Activated CD4-positive, alpha-beta T cell treated with anti-CD3 and anti-CD28 coated beads for 36 hours (primary cell): ENCODE data around the gene FIBIN. TPM values are rescaled to one million over a fixed set of nuclear protein-coding genes. Genes with fewer than 3 reads are reported as not detected.

ENCODE experiments used
- ATAC-seq: fragments of 200-7000 bp; cut with Tn5 transposase; one replicate; pipeline ENCODE4 v1.10.0; 2021; ENCODE audit warnings: mild to moderate bottlenecking, moderate library complexity
- CTCF ChIA-PET: fragments of 350-600 bp; sonication (Branson Sonifier 250); formaldehyde crosslinking; loops from one replicate; lab custom pipeline; 2021; ENCODE audit warnings: antibody characterized with exemption; lab: Charles Lee
- POLR2A ChIA-PET: fragments of 350-600 bp; sonication (Branson Sonifier 250); formaldehyde crosslinking; loops from one replicate; lab custom pipeline; 2021; ENCODE audit warnings: antibody characterized with exemption, inconsistent platforms; lab: Charles Lee
- DNase-seq: peaks from one replicate; pipeline ENCODE4 v3.0.0-alpha.2; 2020
- H3K27ac Mint-ChIP-seq: one replicate; pipeline ENCODE4 v1.8.0; 2021; ENCODE audit warnings: mixed read lengths
- H3K27me3 Mint-ChIP-seq: one replicate; pipeline ENCODE4 v1.8.0; 2021; ENCODE audit warnings: mixed read lengths
- H3K36me3 Mint-ChIP-seq: one replicate; pipeline ENCODE4 v1.8.0; 2021; ENCODE audit warnings: low read depth, mixed read lengths
- H3K4me1 Mint-ChIP-seq: one replicate; pipeline ENCODE4 v1.8.0; 2021; ENCODE audit warnings: mixed read lengths
- H3K4me3 Mint-ChIP-seq: one replicate; pipeline ENCODE4 v1.8.0; 2021; ENCODE audit warnings: mild to moderate bottlenecking, moderate library complexity, mixed read lengths
- H3K9me3 Mint-ChIP-seq: one replicate; pipeline ENCODE4 v1.8.0; 2021; ENCODE audit warnings: low read depth, mixed read lengths
- intact Hi-C, 2 experiments: fragments of 100-400 bp; cut with DNase I in 1 of 2; cut with micrococcal nuclease in 1 of 2; formaldehyde crosslinking; loops; one replicate each; pipeline versions ENCODE4 v1.14.2 to v1.15.1; 2022 to 2024; cut with DNase I, micrococcal nuclease
- total RNA-seq, 2 experiments: library from RNA; stranded (reverse); gene quantifications; one replicate each; pipeline ENCODE4 v1.2.3, GENCODE V29; 2021

Gene FIBIN
- total RNA-seq, 2 experiments from 2014 or later: not detected

GRCh38 chr11:27028561-27028965 lies 34.7 kb downstream of the FIBIN start:
- ChIA-PET POLR2A (no interaction called here), CTCF (no interaction called here)
- H3K27ac Mint-ChIP-seq: no peak overlapping the region
- ATAC-seq: no peak
- H3K36me3 Mint-ChIP-seq: no peaks in the 10 kb centered on the region
- intact Hi-C loops: no loop called here
- H3K4me3 Mint-ChIP-seq: no peak overlapping the region
- no peak for DNase-seq
- no peaks in the 10 kb centered on the region for H3K27me3 Mint-ChIP-seq
- peaks cover 6% of the 10 kb centered on the region for H3K9me3 Mint-ChIP-seq
- no peaks in the 10 kb centered on the region for H3K4me1 Mint-ChIP-seq

- POLR2A ChIA-PET: no interaction called here
Measured at GRCh38 chr11:27029966-27030365, 36.1 kb downstream of the FIBIN start.

DNA sequence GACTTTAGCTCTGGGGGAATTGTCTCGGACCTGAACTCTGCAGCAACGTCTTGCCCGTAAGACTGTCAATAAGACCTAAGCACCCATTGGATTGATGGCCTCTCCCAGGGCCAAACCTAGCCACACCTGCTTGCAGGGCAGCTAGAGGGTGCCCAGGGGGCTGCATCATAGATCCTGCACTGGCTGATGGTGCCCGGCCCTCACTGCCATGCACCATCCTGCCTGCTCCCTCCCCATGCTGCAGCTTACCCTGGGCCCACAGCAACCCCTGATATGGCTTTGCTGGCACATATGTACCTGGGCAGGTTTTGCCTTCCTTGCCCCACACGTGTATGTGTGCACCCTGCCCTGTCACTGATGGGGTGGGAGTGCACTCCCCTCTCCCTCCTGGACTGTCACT lies 37.8 kb downstream of the FIBIN start:
- intact Hi-C loops: no loop called here
- H3K4me1 Mint-ChIP-seq: no peaks in the 10 kb centered on the region

More at GRCh38 chr11:27029966-27030365, 36.1 kb downstream of the FIBIN start:
- Mint-ChIP-seq H3K27me3 (no peaks in the 10 kb centered on the region), H3K36me3 (no peaks in the 10 kb centered on the region), H3K27ac (no peak overlapping the region), H3K9me3 (peaks cover 12% of the 10 kb centered on the region), H3K4me1 (no peaks in the 10 kb centered on the region), H3K4me3 (no peak overlapping the region)
- no peak for DNase-seq
- no peak for ATAC-seq
- intact Hi-C loops: no loop called here
- CTCF ChIA-PET: no interaction called here

GRCh38 chr11:27039873-27040272 lies 46.0 kb downstream of the FIBIN start:
- no peak overlapping the region for H3K4me3 Mint-ChIP-seq
- DNase-seq (no peak), ATAC-seq (no peak)
- no peak overlapping the region for H3K27ac Mint-ChIP-seq
- no peaks in the 10 kb centered on the region for H3K27me3 Mint-ChIP-seq
- POLR2A ChIA-PET: no interaction called here
- CTCF ChIA-PET: interaction anchor here (0.5 kb wide), 1 partner anchor 28 kb away, joined by 3 read pairs; no protein-coding TSS in a partner anchor
- no peaks in the 10 kb centered on the region for H3K36me3 Mint-ChIP-seq
- intact Hi-C loops: no loop called here
- peaks cover 8% of the 10 kb centered on the region for H3K9me3 Mint-ChIP-seq
- no peaks in the 10 kb centered on the region for H3K4me1 Mint-ChIP-seq

More for the DNA sequence above, 37.8 kb downstream of the FIBIN start:
- ATAC-seq (no peak), DNase-seq (no peak)
- POLR2A ChIA-PET: no interaction called here
- Mint-ChIP-seq H3K9me3 (peaks cover 16% of the 10 kb centered on the region), H3K4me3 (no peak overlapping the region), H3K27ac (no peak overlapping the region), H3K36me3 (no peaks in the 10 kb centered on the region), H3K27me3 (no peaks in the 10 kb centered on the region)
- CTCF ChIA-PET: interaction anchor here (0.7 kb wide), 1 partner anchor 48 kb away, joined by 5 read pairs; no protein-coding TSS in a partner anchor

DNA sequence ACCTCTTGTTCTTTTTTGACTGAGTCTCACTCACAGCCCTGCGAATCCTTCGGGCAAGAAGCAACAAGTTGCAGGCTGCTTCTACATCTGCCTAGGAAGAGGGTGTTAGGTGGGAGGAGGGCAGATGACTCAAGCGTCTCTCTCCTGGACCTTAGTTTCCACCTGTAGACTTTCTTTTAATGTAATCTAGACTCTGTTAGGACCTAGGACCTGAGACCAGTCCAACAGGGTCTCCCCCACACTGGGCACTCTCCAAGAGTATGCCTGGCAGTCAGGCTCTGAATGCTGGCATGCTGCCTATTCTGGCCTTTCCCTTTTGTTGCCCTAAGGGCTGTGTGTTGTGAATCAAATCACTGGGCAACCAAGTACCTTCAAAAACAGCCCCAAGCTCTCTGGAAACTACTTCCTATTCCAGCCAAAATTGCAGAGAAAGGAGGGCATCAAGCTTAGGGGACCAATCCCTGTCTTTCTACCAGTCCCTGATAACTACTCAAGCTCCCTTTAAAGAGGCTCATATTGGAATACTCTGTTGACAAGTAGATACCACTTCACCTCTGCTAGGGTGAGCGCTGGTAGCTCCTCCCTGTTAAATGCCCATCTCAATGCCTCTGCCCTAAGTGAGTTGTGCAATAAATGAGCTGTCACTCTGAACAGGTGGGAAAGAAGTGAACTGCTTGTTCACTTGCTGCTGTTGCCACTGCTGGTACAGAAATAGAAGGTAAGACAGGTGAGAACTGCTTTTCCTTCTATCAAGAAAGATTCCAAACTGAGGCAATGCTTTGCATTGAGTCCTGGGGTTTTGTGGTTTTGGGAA lies 46.6 kb downstream of the FIBIN start, which contains the start of gene BBOX1:
TSS of gene BBOX1 (plus strand) at position 514 of the 814 bp plus-strand sequence. CDS start 14,616 bp downstream, outside the sequence.
- intact Hi-C loops: no loop called here
- DNase-seq (no peak), ATAC-seq (no peak)
- no peaks in the 10 kb centered on the region for H3K27me3 Mint-ChIP-seq
- H3K9me3 Mint-ChIP-seq: peaks cover 8% of the 10 kb centered on the region
- H3K4me1 Mint-ChIP-seq: no peaks in the 10 kb centered on the region
- POLR2A ChIA-PET: no interaction called here
- no peak within 1 kb of the TSS for H3K4me3 Mint-ChIP-seq
- no peak within 1 kb of the TSS for H3K27ac Mint-ChIP-seq
- CTCF ChIA-PET: interaction anchor here (0.5 kb wide), 1 partner anchor 27 kb away, joined by 3 read pairs; no protein-coding TSS in a partner anchor
- no peaks in the 10 kb centered on the region for H3K36me3 Mint-ChIP-seq

DNA sequence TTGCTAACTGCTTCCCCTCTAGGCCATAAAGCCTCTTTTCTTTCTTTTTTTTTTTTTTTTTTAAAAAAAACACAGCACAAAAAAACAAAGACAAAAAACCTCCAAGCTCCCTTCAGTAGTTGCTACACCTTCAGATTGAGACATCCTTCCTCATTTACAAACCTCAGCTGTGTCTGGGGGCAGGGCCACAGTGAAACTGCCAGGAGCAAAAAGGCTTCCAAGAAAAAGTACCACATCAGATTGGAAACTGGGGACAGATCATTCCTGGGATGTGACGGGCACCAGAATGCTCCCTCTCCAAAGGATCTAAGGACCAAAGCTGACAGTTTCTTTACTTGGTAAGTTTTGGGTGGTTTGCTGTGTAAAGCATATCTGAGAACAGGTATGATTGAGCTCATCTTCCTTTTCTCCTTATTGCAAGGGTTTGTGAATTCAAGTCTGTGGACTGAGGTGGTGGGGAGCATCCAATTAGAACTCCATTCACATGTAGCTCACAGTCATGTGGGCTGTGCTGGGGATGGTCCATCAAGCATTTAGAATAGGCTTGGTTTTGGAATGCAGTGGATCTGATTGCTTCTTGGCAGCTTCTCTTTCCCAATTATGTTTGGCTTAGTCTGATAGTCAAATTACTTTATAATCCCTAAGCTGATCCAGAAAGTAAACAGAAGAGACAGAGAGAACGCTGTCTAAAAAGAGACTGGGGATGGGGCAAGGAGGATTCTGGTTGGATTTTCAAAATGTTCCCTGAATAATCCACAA lies 47.4 kb downstream of the FIBIN start:
- CTCF ChIA-PET: no interaction called here
- H3K9me3 Mint-ChIP-seq: peaks cover 7% of the 10 kb centered on the region
- H3K4me3 Mint-ChIP-seq: no peak overlapping the region
- DNase-seq: no peak
- POLR2A ChIA-PET: no interaction called here
- ATAC-seq: no peak
- H3K4me1 Mint-ChIP-seq: no peaks in the 10 kb centered on the region
- H3K27me3 Mint-ChIP-seq: no peaks in the 10 kb centered on the region
- no peak overlapping the region for H3K27ac Mint-ChIP-seq
- intact Hi-C loops: no loop called here
- H3K36me3 Mint-ChIP-seq: no peaks in the 10 kb centered on the region

Other genes starting within 250 kb of the FIBIN start
- not detected for gene BBOX1, start 46.7 kb downstream of the FIBIN start, total RNA-seq